CD14-positive monocyte (primary cell): ENCODE data around the gene SPATS2L. TPM values are rescaled to one million over a fixed set of nuclear protein-coding genes. Genes with fewer than 3 reads are reported as not detected.

Experiments
- DNase-seq, 3 donors: peaks; one replicate each; pipeline ENCODE4 v3.0.0-alpha.2; 2011 to 2022
- H2AFZ ChIP-seq: 2 replicates; pipeline ENCODE4 v1.6.0; 2012; ENCODE audit warnings: mild to moderate bottlenecking, low read depth, low read length, inconsistent platforms; ENCODE audit not compliant: insufficient read depth, poor library complexity, severe bottlenecking
- H3K27ac ChIP-seq, 2 donors: 1 replicate in 1 of 2; 2 replicates in 1 of 2; pipeline ENCODE4 v1.5.1; 2012 to 2013; ENCODE audit warnings: low read length in 2 of 2, control low read depth in 1 of 2, inconsistent platforms in 1 of 2, low read depth in 1 of 2, mild to moderate bottlenecking in 1 of 2
- H3K27me3 ChIP-seq, 2 donors: one replicate each; pipeline versions ENCODE4 v1.6.0 to v1.6.1; 2011 to 2013; ENCODE audit warnings: low read length in 2 of 2; ENCODE audit not compliant: control insufficient read depth in 2 of 2, insufficient read depth in 2 of 2
- H3K36me3 ChIP-seq, 2 donors: replicated peaks in 1 of 2; 1 replicate in 1 of 2; 2 replicates in 1 of 2; pipeline versions ENCODE4 v1.5.1 to v1.6.1; 2012 to 2013; ENCODE audit warnings: low read length in 2 of 2, control low read depth in 1 of 2, inconsistent platforms in 1 of 2, mild to moderate bottlenecking in 1 of 2; ENCODE audit not compliant: insufficient read depth in 2 of 2, control insufficient read depth in 1 of 2
- H3K4me1 ChIP-seq, 2 donors: 1 replicate in 1 of 2; 2 replicates in 1 of 2; pipeline versions ENCODE4 v1.5.1 to v1.6.1; 2012 to 2013; ENCODE audit warnings: low read length in 2 of 2, control low read depth in 1 of 2, inconsistent platforms in 1 of 2, mild to moderate bottlenecking in 1 of 2, moderate library complexity in 1 of 2; ENCODE audit not compliant: insufficient read depth in 2 of 2, control insufficient read depth in 1 of 2
- H3K4me2 ChIP-seq: replicated peaks from 2 replicates; pipeline ENCODE3; 2012; ENCODE audit warnings: low read length, moderate library complexity, mild to moderate bottlenecking; ENCODE audit not compliant: poor library complexity, severe bottlenecking; ENCODE audit errors: extremely low read depth
- H3K4me3 ChIP-seq, 3 experiments: fragments of 200-600 bp in 1 of 3; sonication (generic) in 1 of 3; replicated peaks in 1 of 3; 1 replicate in 2 of 3; 2 replicates in 1 of 3; pipeline ENCODE4 v1.5.1; 2011 to 2013; ENCODE audit warnings: low read length in 3 of 3, mild to moderate bottlenecking in 3 of 3, control low read depth in 2 of 3, low read depth in 2 of 3, inconsistent platforms in 1 of 3, moderate library complexity in 1 of 3
- H3K79me2 ChIP-seq: 2 replicates; pipeline ENCODE4 v1.6.0; 2012; ENCODE audit warnings: mild to moderate bottlenecking, control low read depth, inconsistent platforms, low read length, moderate library complexity; ENCODE audit not compliant: insufficient read depth
- H3K9ac ChIP-seq: 2 replicates; pipeline ENCODE4 v1.6.0; 2017; ENCODE audit warnings: low read length, mild to moderate bottlenecking; ENCODE audit not compliant: insufficient read depth, poor library complexity, severe bottlenecking
- H3K9me3 ChIP-seq, 2 donors: replicated peaks in 1 of 2; 1 replicate in 1 of 2; 2 replicates in 1 of 2; pipeline versions ENCODE4 v1.5.1 to v1.6.1; 2012 to 2013; ENCODE audit warnings: low read length in 2 of 2, control low read depth in 1 of 2; ENCODE audit not compliant: control insufficient read depth in 1 of 2, insufficient read depth in 1 of 2
- H4K20me1 ChIP-seq: 2 replicates; pipeline ENCODE4 v1.6.0; 2012; ENCODE audit warnings: mild to moderate bottlenecking, low read length, control low read depth, moderate library complexity; ENCODE audit not compliant: insufficient read depth
- H3K27ac Mint-ChIP-seq, 7 donors: one replicate each; pipeline ENCODE4 v1.8.0; 2020; ENCODE audit warnings: mild to moderate bottlenecking in 7 of 7, mixed read lengths in 7 of 7, moderate library complexity in 6 of 7, inconsistent platforms in 2 of 7
- H3K27me3 Mint-ChIP-seq, 3 donors: one replicate each; pipeline ENCODE4 v1.8.0; 2021 to 2022; ENCODE audit warnings: low read depth in 3 of 3, mild to moderate bottlenecking in 3 of 3, mixed read lengths in 3 of 3, moderate library complexity in 3 of 3, inconsistent platforms in 1 of 3
- H3K36me3 Mint-ChIP-seq, 2 donors: one replicate each; pipeline ENCODE4 v1.8.0; 2020; ENCODE audit warnings: mixed read lengths in 2 of 2, inconsistent platforms in 1 of 2, mild to moderate bottlenecking in 1 of 2
- H3K4me1 Mint-ChIP-seq: one replicate; pipeline ENCODE4 v1.8.0; 2020; ENCODE audit warnings: mild to moderate bottlenecking, mixed read lengths
- H3K4me3 Mint-ChIP-seq, 2 donors: one replicate each; pipeline ENCODE4 v1.8.0; 2020; ENCODE audit warnings: mild to moderate bottlenecking in 2 of 2, mixed read lengths in 2 of 2, moderate library complexity in 1 of 2
- H3K9me3 Mint-ChIP-seq, 7 donors: one replicate each; pipeline ENCODE4 v1.8.0; 2020 to 2022; ENCODE audit warnings: mixed read lengths in 7 of 7, mild to moderate bottlenecking in 6 of 7, moderate library complexity in 6 of 7, inconsistent platforms in 2 of 7
- WGBS: methylation state at CpG from one replicate; pipeline ENCODE4 v1.1.5; 2013; ENCODE audit warnings: missing lambda C conversion rate; ENCODE audit not compliant: insufficient coverage; 5-methylcytosine and 5-hydroxymethylcytosine counted together
- intact Hi-C, 2 donors: fragments of 100-400 bp; cut with micrococcal nuclease; formaldehyde crosslinking; loops; one replicate each; pipeline versions ENCODE4 v1.15.0 to v1.15.1; 2023
- polyA plus RNA-seq, 3 donors: library from polyadenylated mRNA; depleted of rRNA in 1 of 3; unstranded in 2 of 3; stranded (reverse) in 1 of 3; fragments of 300-500 nt in 2 of 3; fragments of >200 nt in 1 of 3; fragmentation: Illumina TruSeq in 2 of 3; gene quantifications; 1 replicate in 2 of 3; 2 replicates in 1 of 3; pipeline ENCODE4 v1.2.3, GENCODE V29; 2012 to 2021
- TF ChIP-seq, protein P1 (sequence below): fragments of 200-600 bp; IDR thresholded peaks from one replicate; pipeline ENCODE4 v1.8.0; 2022; ENCODE audit warnings: antibody characterized with exemption, mild to moderate bottlenecking

The SPATS2L gene
- polyA plus RNA-seq, 3 donors, result 2.7 to 5.2 (median 3.2) TPM

GRCh38 chr2:200438846-200439245 is 132.4 kb downstream of the SPATS2L start:
- TF ChIP-seq, protein P1, sequence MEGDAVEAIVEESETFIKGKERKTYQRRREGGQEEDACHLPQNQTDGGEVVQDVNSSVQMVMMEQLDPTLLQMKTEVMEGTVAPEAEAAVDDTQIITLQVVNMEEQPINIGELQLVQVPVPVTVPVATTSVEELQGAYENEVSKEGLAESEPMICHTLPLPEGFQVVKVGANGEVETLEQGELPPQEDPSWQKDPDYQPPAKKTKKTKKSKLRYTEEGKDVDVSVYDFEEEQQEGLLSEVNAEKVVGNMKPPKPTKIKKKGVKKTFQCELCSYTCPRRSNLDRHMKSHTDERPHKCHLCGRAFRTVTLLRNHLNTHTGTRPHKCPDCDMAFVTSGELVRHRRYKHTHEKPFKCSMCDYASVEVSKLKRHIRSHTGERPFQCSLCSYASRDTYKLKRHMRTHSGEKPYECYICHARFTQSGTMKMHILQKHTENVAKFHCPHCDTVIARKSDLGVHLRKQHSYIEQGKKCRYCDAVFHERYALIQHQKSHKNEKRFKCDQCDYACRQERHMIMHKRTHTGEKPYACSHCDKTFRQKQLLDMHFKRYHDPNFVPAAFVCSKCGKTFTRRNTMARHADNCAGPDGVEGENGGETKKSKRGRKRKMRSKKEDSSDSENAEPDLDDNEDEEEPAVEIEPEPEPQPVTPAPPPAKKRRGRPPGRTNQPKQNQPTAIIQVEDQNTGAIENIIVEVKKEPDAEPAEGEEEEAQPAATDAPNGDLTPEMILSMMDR, result no peak

DNA sequence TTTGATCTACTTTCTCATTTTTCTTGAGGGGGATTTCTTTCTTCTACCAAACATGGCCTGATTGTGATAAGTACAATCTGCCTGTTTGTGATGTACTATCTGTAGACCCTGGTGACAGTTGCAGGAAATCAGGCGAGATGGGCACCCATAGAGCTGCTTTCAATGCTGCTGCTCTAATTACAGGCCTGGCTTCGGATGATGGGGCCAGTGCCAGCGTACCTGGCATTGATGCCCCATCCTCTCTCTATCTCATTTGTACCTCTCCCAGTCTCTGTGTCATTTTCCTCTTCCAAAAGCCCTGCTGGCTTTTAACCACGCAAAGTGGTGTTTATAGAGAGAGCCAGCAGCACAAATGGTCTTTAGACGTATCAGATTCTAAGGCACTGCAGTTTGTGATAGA is 133.5 kb downstream of the SPATS2L start:
- Histone ChIP-seq H3K27me3 (no peaks in the 10 kb centered on the region), H3K36me3 (no peaks in the 10 kb centered on the region), H3K4me1 (peaks cover 0 to 2% of the 10 kb centered on the region in 2 donors), H3K4me3 (no peak overlapping the region), H3K4me2 (no peak overlapping the region), H4K20me1 (no peaks in the 10 kb centered on the region), H3K27ac (no peak overlapping the region), H3K79me2 (no peaks in the 10 kb centered on the region), H3K9me3 (no peaks in the 10 kb centered on the region), H2AFZ (no peak overlapping the region), H3K9ac (no peak overlapping the region)
- no peaks in the 10 kb centered on the region for H3K4me1 Mint-ChIP-seq
- no peak overlapping the region for H3K4me3 Mint-ChIP-seq
- H3K36me3 Mint-ChIP-seq, result peaks cover 3 to 25% of the 10 kb centered on the region in 2 donors
- TF ChIP-seq, protein P1, result no peak
- H3K27me3 Mint-ChIP-seq, result no peaks in the 10 kb centered on the region
- intact Hi-C loops, result no loop called here
- 100% methylated on average over 3 of the region's 5 CpGs for WGBS
- no peak overlapping the region for H3K27ac Mint-ChIP-seq
- no peak for DNase-seq
- H3K9me3 Mint-ChIP-seq, result peaks cover 0 to 3% (median 0%) of the 10 kb centered on the region in 7 donors

More at GRCh38 chr2:200438846-200439245, 132.4 kb downstream of the SPATS2L start:
- Histone ChIP-seq H3K27ac (no peak overlapping the region), H3K4me2 (no peak overlapping the region), H4K20me1 (no peaks in the 10 kb centered on the region), H3K36me3 (no peaks in the 10 kb centered on the region), H3K9ac (no peak overlapping the region), H3K9me3 (no peaks in the 10 kb centered on the region), H3K4me1 (peaks cover 0 to 2% of the 10 kb centered on the region in 2 donors), H3K27me3 (no peaks in the 10 kb centered on the region), H3K79me2 (no peaks in the 10 kb centered on the region), H3K4me3 (no peak overlapping the region), H2AFZ (no peak overlapping the region)
- Mint-ChIP-seq H3K27me3 (no peaks in the 10 kb centered on the region), H3K36me3 (peaks cover 3 to 25% of the 10 kb centered on the region in 2 donors), H3K4me3 (no peak overlapping the region), H3K4me1 (no peaks in the 10 kb centered on the region), H3K9me3 (peaks cover 0 to 3% (median 0%) of the 10 kb centered on the region in 7 donors), H3K27ac (no peak overlapping the region)
- intact Hi-C loops, result no loop called here
- 100% methylated on average over 1 of the region's 1 CpG for WGBS
- no peak for DNase-seq
